HG02970 (cell line): ENCODE data around the gene RPL12.

Experiments used
- ATAC-seq: cut with Tn5 transposase; IDR thresholded peaks from one replicate; pipeline ENCODE4 v1.9.1; 2021; ENCODE audit warnings: mild to moderate bottlenecking, moderate library complexity, moderate number of reproducible peaks; ENCODE audit not compliant: unreplicated experiment, low FRiP score

RPL12 gene

DNA sequence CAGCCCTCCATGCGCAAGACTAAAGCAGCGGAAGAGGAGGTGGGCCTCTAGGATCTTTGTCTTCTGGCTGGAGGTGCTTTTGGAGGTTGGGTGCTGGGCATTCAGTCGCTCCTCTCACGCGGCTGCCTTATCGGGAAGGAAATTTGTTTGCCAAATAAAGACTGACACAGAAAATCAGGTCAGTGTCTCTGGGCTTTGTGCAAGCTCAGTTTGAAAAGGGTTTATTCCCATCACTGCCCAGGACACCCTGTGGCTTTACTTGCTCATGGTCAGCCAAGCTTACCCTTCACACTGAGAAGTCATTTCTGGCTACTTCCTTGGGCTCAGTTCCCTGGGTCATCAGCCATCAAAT is 43.7 kb downstream of the RPL12 start:
- ATAC-seq, result no peak

DNA sequence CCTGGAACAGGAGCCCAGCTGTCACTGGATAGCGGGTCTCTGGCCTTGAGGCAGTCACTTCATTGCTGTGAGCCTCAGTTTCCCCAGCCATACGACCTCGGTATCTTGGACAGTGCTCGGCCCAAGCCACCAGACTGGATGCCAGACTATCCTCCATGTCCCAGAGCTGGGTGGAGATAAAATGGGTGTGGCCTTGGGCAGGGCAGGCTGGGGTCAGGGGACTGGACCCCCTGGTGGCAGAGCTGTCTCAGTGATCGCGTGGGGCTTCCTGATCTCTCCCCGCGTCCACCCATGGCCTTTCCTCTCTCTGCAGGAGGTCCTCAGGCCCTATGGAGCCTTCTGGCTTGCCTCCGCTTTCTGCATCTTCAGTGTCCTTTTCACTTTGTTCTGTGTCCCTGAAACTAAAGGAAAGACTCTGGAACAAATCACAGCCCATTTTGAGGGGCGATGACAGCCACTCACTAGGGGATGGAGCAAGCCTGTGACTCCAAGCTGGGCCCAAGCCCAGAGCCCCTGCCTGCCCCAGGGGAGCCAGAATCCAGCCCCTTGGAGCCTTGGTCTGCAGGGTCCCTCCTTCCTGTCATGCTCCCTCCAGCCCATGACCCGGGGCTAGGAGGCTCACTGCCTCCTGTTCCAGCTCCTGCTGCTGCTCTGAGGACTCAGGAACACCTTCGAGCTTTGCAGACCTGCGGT is 44.3 kb downstream of the RPL12 start:
- no peak for ATAC-seq

DNA sequence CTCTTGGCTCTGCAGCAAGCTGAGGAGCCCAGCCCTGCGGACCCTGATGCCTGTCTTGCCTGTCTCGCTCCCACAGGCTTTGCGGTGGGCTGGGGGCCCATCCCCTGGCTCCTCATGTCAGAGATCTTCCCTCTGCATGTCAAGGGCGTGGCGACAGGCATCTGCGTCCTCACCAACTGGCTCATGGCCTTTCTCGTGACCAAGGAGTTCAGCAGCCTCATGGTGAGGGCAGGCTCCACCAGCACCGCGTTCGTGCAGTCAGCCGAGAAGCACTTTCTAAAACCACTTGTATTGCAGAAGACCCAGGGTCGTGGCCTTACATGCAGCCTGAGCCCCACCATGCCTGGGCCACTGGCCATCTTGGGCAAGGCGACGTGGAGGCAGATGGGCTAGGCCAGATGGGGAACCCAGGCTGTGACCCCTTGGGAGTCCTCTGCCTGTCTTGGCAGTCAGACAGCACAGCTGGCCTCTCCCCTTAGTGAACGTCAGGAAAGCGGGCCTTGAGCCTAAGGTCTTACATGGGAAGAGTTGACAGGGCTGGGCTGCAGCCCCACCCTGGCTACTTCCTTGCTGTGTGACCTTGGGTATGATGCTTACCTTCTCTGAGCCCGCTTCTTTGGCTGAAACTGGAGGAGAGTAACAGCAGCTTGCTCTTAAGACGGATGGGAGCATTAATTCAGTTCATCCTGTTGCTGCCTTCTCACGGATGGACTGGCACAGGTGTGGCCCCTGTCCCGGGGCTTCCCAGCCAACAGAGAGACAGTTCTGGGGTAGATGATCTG is 45.7 kb downstream of the RPL12 start:
- no peak for ATAC-seq

DNA sequence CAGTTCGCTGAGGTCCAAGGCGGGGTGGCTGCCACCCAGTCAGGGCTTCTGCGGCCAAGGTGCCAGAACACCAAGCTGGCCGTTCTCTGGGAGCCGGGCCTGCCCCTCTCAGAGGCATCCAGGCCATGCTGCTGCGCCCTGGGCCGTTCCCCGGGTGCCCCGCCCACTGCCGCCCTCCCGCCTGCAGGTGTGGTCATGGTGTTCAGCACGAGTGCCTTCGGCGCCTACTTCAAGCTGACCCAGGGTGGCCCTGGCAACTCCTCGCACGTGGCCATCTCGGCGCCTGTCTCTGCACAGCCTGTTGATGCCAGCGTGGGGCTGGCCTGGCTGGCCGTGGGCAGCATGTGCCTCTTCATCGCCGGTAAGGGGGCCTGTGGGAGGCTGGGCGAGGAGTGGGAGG is 46.6 kb downstream of the RPL12 start:
- no peak for ATAC-seq

DNA sequence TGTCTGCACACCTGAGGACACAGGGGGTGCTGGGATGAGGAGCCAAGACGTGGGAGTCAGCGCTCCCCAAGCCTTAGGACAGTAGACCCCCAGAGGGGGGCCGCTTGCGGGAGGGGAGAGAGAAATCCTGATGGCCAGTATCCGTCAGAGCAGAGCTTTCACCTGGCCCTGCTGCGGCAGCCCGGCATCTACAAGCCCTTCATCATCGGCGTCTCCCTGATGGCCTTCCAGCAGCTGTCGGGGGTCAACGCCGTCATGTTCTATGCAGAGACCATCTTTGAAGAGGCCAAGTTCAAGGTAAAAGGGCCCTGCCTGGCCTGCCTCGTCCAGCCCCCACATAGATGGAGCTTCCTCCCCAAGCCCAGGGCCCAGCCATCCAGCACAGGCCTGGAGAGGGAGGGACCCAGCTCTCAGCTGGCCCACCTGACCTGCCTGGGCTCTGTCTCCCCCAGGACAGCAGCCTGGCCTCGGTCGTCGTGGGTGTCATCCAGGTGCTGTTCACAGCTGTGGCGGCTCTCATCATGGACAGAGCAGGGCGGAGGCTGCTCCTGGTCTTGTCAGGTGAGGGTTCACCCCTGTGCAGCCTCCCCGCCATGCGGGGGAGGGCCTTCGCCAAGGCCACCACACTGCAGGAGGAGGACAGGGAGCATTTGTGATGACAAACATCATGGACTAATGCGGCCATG is 47.6 kb downstream of the RPL12 start:
- ATAC-seq, result no peak

DNA sequence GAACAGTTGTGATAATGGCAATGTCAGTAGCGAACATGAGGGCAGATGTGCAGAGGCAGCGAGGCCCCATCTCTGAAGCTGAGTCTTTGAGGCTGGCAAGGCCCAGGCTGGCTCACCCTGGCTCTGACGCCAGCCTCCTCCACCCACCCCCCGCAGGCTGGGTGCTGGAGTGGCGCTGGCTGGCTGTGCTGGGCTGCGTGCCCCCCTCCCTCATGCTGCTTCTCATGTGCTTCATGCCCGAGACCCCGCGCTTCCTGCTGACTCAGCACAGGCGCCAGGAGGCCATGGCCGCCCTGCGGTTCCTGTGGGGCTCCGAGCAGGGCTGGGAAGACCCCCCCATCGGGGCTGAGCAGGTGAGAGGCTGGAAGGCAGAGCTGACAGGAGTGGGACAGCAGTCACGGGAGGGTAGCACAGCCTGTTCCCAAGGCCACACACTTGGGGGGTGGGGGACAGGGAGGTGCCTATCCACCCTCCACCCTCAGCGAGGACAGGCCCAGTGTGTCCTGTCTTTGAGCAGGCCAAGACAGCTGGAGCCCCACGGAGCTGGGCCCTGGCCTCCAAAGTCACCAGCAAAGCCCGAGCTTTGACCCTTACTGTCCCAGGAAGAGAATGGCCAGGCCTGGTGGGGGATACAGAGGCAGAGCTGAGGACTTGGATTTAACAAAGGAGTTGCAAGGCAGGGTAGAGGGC is 48.7 kb downstream of the RPL12 start:
- no peak for ATAC-seq

DNA sequence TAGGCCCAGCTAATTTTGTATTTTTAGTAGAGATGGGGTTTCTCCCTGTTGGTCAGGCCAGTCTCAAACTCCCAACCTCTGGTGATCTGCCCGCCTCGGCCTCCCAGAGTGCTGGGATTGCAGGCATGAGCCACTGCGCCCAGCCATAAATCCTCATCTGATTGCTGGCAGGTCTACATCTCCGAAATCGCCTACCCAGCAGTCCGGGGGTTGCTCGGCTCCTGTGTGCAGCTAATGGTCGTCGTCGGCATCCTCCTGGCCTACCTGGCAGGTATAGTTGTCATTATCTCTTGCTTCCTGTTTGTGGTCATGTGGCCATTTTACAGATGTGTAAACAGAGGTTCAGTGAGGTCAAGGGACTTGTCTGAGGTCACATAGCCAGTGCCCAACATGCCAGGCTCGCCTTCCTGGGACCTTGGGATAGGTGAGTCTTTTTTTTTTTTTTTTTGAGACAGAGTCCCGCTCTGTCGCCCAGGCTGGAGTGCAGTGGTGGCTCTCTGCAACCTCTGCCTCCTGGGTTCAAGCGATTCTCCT is 51.4 kb downstream of the RPL12 start:
- no peak for ATAC-seq

DNA sequence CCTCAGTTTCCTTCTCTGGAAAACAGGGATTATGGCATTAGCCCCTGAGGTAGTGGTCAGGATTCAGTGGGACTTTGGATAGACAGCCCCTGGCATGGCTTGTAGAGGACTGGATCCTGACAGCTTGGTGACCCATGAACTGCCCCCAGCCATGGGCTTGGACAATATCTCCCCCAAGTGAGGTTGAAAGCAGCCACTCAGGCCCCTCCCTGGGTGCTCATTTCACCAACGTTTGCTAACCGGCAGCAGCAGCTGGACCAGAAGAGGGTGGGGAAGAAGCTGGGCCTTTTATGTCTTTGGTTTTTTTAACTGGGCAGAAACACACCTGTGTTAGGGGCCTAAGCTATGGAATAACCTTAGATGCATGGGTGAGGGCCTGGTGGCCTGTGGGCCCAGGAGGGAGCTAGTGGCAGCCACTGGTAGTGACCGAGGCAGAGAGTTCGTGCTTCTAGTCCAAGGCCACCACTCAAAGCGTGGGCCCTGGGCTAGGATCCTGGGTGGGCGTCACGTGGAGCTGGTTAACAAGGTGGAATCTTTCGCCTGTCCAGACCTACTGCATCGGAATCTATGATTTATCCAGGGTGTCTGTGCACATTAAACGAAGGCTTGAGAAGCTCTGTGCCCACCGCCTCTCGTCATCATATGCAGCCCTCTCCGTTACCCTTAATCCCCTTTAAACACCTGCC is 52.3 kb downstream of the RPL12 start:
- no peak for ATAC-seq

DNA sequence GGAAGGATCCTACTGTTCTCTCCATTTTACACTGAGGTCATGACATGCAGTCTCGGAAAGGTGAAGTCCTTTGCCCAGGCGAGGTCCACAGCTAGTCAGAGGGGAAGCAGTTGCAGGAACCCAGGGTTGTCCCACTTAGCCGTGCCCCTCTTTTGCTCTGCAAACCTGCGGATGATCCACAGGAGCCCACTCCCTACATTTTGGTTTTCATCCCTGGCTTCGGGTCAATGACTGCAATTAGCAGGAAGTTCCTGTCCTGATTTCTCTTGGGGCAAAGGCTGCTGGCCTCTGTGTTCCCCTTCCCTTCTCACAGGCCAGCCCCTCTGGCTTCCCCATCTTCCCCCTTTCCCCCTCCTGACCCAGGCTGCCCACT is 52.9 kb downstream of the RPL12 start:
- no peak for ATAC-seq
